Activated naive CD8-positive, alpha-beta T cell treated with anti-CD3 and anti-CD28 coated beads for 36 hours (primary cell): ENCODE measurements around the gene PDK1. TPM values are rescaled to one million over a fixed set of nuclear protein-coding genes. Genes with fewer than 3 reads are reported as not detected.

Experiments
- DNase-seq: peaks from one replicate; pipeline ENCODE4 v3.0.0; 2021
- H3K27ac Mint-ChIP-seq: one replicate; pipeline ENCODE4 v1.8.0; 2022; ENCODE audit warnings: mild to moderate bottlenecking, moderate library complexity, mixed read lengths
- H3K27me3 Mint-ChIP-seq: one replicate; pipeline ENCODE4 v1.8.0; 2022; ENCODE audit warnings: mild to moderate bottlenecking, mixed read lengths
- H3K36me3 Mint-ChIP-seq: one replicate; pipeline ENCODE4 v1.8.0; 2021; ENCODE audit warnings: mild to moderate bottlenecking, mixed read lengths
- H3K4me1 Mint-ChIP-seq: one replicate; pipeline ENCODE4 v1.8.0; 2021; ENCODE audit warnings: mixed read lengths
- H3K4me3 Mint-ChIP-seq: one replicate; pipeline ENCODE4 v1.8.0; 2022; ENCODE audit warnings: mild to moderate bottlenecking, moderate library complexity, mixed read lengths
- H3K9me3 Mint-ChIP-seq: one replicate; pipeline ENCODE4 v1.8.0; 2022; ENCODE audit warnings: mixed read lengths
- total RNA-seq, 2 experiments: library from RNA; stranded (reverse); gene quantifications; one replicate each; pipeline ENCODE4 v1.2.3, GENCODE V29; 2021

PDK1 gene
- total RNA-seq, 2 experiments from 2014 or later: 42.2 to 46.6 TPM

- Mint-ChIP-seq H3K27ac (no peak overlapping the region), H3K4me1 (peaks cover 24% of the 10 kb centered on the region), H3K36me3 (peaks cover 28% of the 10 kb centered on the region), H3K27me3 (no peaks in the 10 kb centered on the region), H3K9me3 (no peaks in the 10 kb centered on the region), H3K4me3 (no peak overlapping the region)
- no peak for DNase-seq
Observed at GRCh38 chr2:172597176-172597842, 41.4 kb downstream of the PDK1 start.

- Mint-ChIP-seq H3K27me3 (no peaks in the 10 kb centered on the region), H3K4me1 (peaks cover 20% of the 10 kb centered on the region), H3K27ac (no peak overlapping the region), H3K36me3 (peaks cover 39% of the 10 kb centered on the region), H3K4me3 (no peak overlapping the region), H3K9me3 (no peaks in the 10 kb centered on the region)
- no peak for DNase-seq
Observed at GRCh38 chr2:172599947-172600346, 44.1 kb downstream of the PDK1 start.

GRCh38 chr2:172600557-172601008, 44.7 kb downstream of the PDK1 start:
- no peak for DNase-seq
- Mint-ChIP-seq H3K36me3 (peaks cover 41% of the 10 kb centered on the region), H3K4me3 (no peak overlapping the region), H3K27ac (no peak overlapping the region), H3K4me1 (peaks cover 20% of the 10 kb centered on the region), H3K27me3 (no peaks in the 10 kb centered on the region), H3K9me3 (no peaks in the 10 kb centered on the region)

GRCh38 chr2:172606285-172606684, 50.4 kb downstream of the PDK1 start:
- DNase-seq: no peak

GRCh38 chr2:172607379-172607928, 51.6 kb downstream of the PDK1 start:
- H3K36me3 Mint-ChIP-seq: peaks cover 33% of the 10 kb centered on the region
- H3K9me3 Mint-ChIP-seq: no peaks in the 10 kb centered on the region
- no peak overlapping the region for H3K4me3 Mint-ChIP-seq
- H3K27ac Mint-ChIP-seq: peak overlapping the region; percentile 43
- no peak for DNase-seq
- no peaks in the 10 kb centered on the region for H3K27me3 Mint-ChIP-seq
- peaks cover 3% of the 10 kb centered on the region for H3K4me1 Mint-ChIP-seq

More at GRCh38 chr2:172606285-172606684, 50.4 kb downstream of the PDK1 start:
- no peak overlapping the region for H3K4me3 Mint-ChIP-seq
- no peaks in the 10 kb centered on the region for H3K9me3 Mint-ChIP-seq
- no peak overlapping the region for H3K27ac Mint-ChIP-seq
- H3K36me3 Mint-ChIP-seq: peaks cover 31% of the 10 kb centered on the region
- H3K27me3 Mint-ChIP-seq: no peaks in the 10 kb centered on the region
- H3K4me1 Mint-ChIP-seq: peaks cover 1% of the 10 kb centered on the region

GRCh38 chr2:172609488-172609887, 53.6 kb downstream of the PDK1 start:
- Mint-ChIP-seq H3K27ac (no peak overlapping the region), H3K4me3 (no peak overlapping the region), H3K9me3 (no peaks in the 10 kb centered on the region), H3K4me1 (peaks cover 3% of the 10 kb centered on the region), H3K36me3 (peaks cover 24% of the 10 kb centered on the region), H3K27me3 (no peaks in the 10 kb centered on the region)
- DNase-seq: no peak

- Mint-ChIP-seq H3K27me3 (no peaks in the 10 kb centered on the region), H3K4me1 (peaks cover 6% of the 10 kb centered on the region), H3K27ac (peak overlapping the region; percentile 22), H3K9me3 (no peaks in the 10 kb centered on the region), H3K4me3 (no peak overlapping the region), H3K36me3 (peaks cover 18% of the 10 kb centered on the region)
- no peak for DNase-seq
Observed at GRCh38 chr2:172612051-172612450, 56.2 kb downstream of the PDK1 start.

- Mint-ChIP-seq H3K9me3 (no peaks in the 10 kb centered on the region), H3K36me3 (peaks cover 18% of the 10 kb centered on the region), H3K27me3 (no peaks in the 10 kb centered on the region), H3K4me1 (peaks cover 4% of the 10 kb centered on the region), H3K27ac (no peak overlapping the region), H3K4me3 (no peak overlapping the region)
- DNase-seq: no peak
Observed at GRCh38 chr2:172613040-172613439, 57.1 kb downstream of the PDK1 start.

GRCh38 chr2:172613615-172614231, 57.8 kb downstream of the PDK1 start:
- H3K4me1 Mint-ChIP-seq: peaks cover 4% of the 10 kb centered on the region
- peaks cover 20% of the 10 kb centered on the region for H3K36me3 Mint-ChIP-seq
- H3K4me3 Mint-ChIP-seq: no peak overlapping the region
- no peak overlapping the region for H3K27ac Mint-ChIP-seq
- no peaks in the 10 kb centered on the region for H3K27me3 Mint-ChIP-seq
- DNase-seq: no peak
- H3K9me3 Mint-ChIP-seq: no peaks in the 10 kb centered on the region

- no peak overlapping the region for H3K4me3 Mint-ChIP-seq
- no peak overlapping the region for H3K27ac Mint-ChIP-seq
- H3K27me3 Mint-ChIP-seq: no peaks in the 10 kb centered on the region
- H3K9me3 Mint-ChIP-seq: no peaks in the 10 kb centered on the region
- peaks cover 20% of the 10 kb centered on the region for H3K36me3 Mint-ChIP-seq
- peaks cover 4% of the 10 kb centered on the region for H3K4me1 Mint-ChIP-seq
- DNase-seq: no peak
Observed at GRCh38 chr2:172614932-172615331, 59.0 kb downstream of the PDK1 start.

- no peak for DNase-seq
- no peak overlapping the region for H3K4me3 Mint-ChIP-seq
- peaks cover 4% of the 10 kb centered on the region for H3K4me1 Mint-ChIP-seq
- no peak overlapping the region for H3K27ac Mint-ChIP-seq
- H3K36me3 Mint-ChIP-seq: peaks cover 20% of the 10 kb centered on the region
- no peaks in the 10 kb centered on the region for H3K27me3 Mint-ChIP-seq
- no peaks in the 10 kb centered on the region for H3K9me3 Mint-ChIP-seq
Observed at GRCh38 chr2:172615727-172616261, 59.9 kb downstream of the PDK1 start.

GRCh38 chr2:172617115-172617514, 61.2 kb downstream of the PDK1 start:
- no peak overlapping the region for H3K27ac Mint-ChIP-seq
- H3K4me1 Mint-ChIP-seq: peaks cover 3% of the 10 kb centered on the region
- H3K4me3 Mint-ChIP-seq: no peak overlapping the region
- no peaks in the 10 kb centered on the region for H3K27me3 Mint-ChIP-seq
- H3K9me3 Mint-ChIP-seq: no peaks in the 10 kb centered on the region
- peaks cover 15% of the 10 kb centered on the region for H3K36me3 Mint-ChIP-seq
- DNase-seq: no peak

- Mint-ChIP-seq H3K4me1 (no peaks in the 10 kb centered on the region), H3K36me3 (peaks cover 25% of the 10 kb centered on the region), H3K27ac (no peak overlapping the region), H3K9me3 (no peaks in the 10 kb centered on the region), H3K4me3 (no peak overlapping the region), H3K27me3 (no peaks in the 10 kb centered on the region)
- DNase-seq: no peak
Observed at GRCh38 chr2:172623249-172623965, 67.5 kb downstream of the PDK1 start.

- no peaks in the 10 kb centered on the region for H3K4me1 Mint-ChIP-seq
- H3K36me3 Mint-ChIP-seq: peaks cover 39% of the 10 kb centered on the region
- no peaks in the 10 kb centered on the region for H3K27me3 Mint-ChIP-seq
Observed at GRCh38 chr2:172624996-172625395, 69.1 kb downstream of the PDK1 start.

GRCh38 chr2:172627181-172627580, 71.3 kb downstream of the PDK1 start:
- Mint-ChIP-seq H3K27me3 (no peaks in the 10 kb centered on the region), H3K9me3 (no peaks in the 10 kb centered on the region), H3K4me1 (no peaks in the 10 kb centered on the region), H3K27ac (no peak overlapping the region), H3K4me3 (no peak overlapping the region), H3K36me3 (peaks cover 41% of the 10 kb centered on the region)
- no peak for DNase-seq

More at GRCh38 chr2:172624996-172625395, 69.1 kb downstream of the PDK1 start:
- Mint-ChIP-seq H3K27ac (no peak overlapping the region), H3K4me3 (no peak overlapping the region), H3K9me3 (no peaks in the 10 kb centered on the region)
- no peak for DNase-seq
